ENCODE measurements around the gene ALDH2. TPM values are rescaled to one million over a fixed set of nuclear protein-coding genes. Genes with fewer than 3 reads are reported as not detected.
A peak's percentile ranks its signal among the peaks of the same experiment; 100 is the strongest.

The ALDH2 gene
- total and polyA plus RNA-seq, 7 donors, result 66.6 to 212 (median 135) TPM

GRCh38 chr12:111745211-111745610, 21.5 kb upstream of the ALDH2 start:
- Histone ChIP-seq H3K9me3 (no peaks in the 10 kb centered on the region), H3K27me3 (ENCODE audit: insufficient read depth in 3 of 3, low read length in 2 of 3) (no peaks in the 10 kb centered on the region), H3K4me1 (no peaks in the 10 kb centered on the region), H3K4me3 (no peak overlapping the region), H3K36me3 (ENCODE audit: insufficient read depth in 1 of 2, low read depth in 1 of 2) (peaks cover 2 to 76% of the 10 kb centered on the region in 2 donors), H3K27ac (no peak overlapping the region)
- WGBS, 3 donors, result 90 to 96% (median 92%) methylated on average over 4 of the region's 4 CpGs
- intact Hi-C loops (cut with DNase I), result no loop called here
- no peak for ATAC-seq
- TF ChIP-seq, protein P1, sequence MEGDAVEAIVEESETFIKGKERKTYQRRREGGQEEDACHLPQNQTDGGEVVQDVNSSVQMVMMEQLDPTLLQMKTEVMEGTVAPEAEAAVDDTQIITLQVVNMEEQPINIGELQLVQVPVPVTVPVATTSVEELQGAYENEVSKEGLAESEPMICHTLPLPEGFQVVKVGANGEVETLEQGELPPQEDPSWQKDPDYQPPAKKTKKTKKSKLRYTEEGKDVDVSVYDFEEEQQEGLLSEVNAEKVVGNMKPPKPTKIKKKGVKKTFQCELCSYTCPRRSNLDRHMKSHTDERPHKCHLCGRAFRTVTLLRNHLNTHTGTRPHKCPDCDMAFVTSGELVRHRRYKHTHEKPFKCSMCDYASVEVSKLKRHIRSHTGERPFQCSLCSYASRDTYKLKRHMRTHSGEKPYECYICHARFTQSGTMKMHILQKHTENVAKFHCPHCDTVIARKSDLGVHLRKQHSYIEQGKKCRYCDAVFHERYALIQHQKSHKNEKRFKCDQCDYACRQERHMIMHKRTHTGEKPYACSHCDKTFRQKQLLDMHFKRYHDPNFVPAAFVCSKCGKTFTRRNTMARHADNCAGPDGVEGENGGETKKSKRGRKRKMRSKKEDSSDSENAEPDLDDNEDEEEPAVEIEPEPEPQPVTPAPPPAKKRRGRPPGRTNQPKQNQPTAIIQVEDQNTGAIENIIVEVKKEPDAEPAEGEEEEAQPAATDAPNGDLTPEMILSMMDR (IDR thresholded peaks at IDR 0.05), result no peak
- DNase-seq, result no peak

DNA sequence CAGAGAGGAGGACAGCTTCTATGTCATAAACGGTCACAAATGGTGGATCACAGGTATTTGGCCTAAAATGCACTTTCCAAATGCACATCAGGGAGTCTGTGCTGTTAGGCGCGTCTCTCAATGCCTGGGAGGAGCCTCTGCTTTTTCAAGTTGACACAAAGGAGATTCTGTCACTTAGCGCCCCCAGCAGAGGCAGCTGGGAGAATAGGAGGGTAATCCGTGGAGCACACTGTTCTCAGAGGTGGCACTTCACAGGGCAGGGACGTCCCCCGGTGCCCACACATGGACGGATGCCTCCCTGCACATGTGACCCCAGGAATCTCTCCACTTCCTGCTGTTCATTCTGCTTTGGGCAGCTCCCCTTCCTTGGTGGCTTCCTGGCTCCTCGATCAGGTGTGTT, 19.4 kb upstream of the ALDH2 start:
- Histone ChIP-seq H3K27me3 (ENCODE audit: insufficient read depth in 3 of 3, low read length in 2 of 3) (no peaks in the 10 kb centered on the region), H3K4me1 (no peaks in the 10 kb centered on the region), H3K4me3 (no peak overlapping the region), H3K36me3 (ENCODE audit: insufficient read depth in 1 of 2, low read depth in 1 of 2) (peaks cover 2 to 83% of the 10 kb centered on the region in 2 donors), H3K9me3 (no peaks in the 10 kb centered on the region), H3K27ac (no peak overlapping the region)
- TF ChIP-seq, protein P1 (IDR thresholded peaks at IDR 0.05), result no peak
- ATAC-seq, result no peak
- intact Hi-C loops (cut with DNase I), result no loop called here
- no peak for DNase-seq
- WGBS, 3 donors, result 77 to 88% (median 86%) methylated on average over 9 of the region's 9 CpGs

GRCh38 chr12:111748151-111748672, 18.5 kb upstream of the ALDH2 start:
- intact Hi-C loops (cut with DNase I), result no loop called here
- Histone ChIP-seq H3K4me1 (no peaks in the 10 kb centered on the region), H3K9me3 (no peaks in the 10 kb centered on the region), H3K36me3 (ENCODE audit: insufficient read depth in 1 of 2, low read depth in 1 of 2) (peaks cover 2 to 76% of the 10 kb centered on the region in 2 donors), H3K27ac (no peak overlapping the region), H3K4me3 (no peak overlapping the region), H3K27me3 (ENCODE audit: insufficient read depth in 3 of 3, low read length in 2 of 3) (no peaks in the 10 kb centered on the region)
- 52 to 62% (median 57%) methylated on average over 8 of the region's 8 CpGs for WGBS, 3 donors
- TF ChIP-seq, protein P1 (IDR thresholded peaks at IDR 0.05), result no peak
- no peak for ATAC-seq
- DNase-seq, result peak in 1 of 2 donors; percentile 3

- Histone ChIP-seq H3K4me1 (no peaks in the 10 kb centered on the region), H3K27ac (no peak overlapping the region), H3K4me3 (no peak overlapping the region), H3K27me3 (ENCODE audit: insufficient read depth in 3 of 3, low read length in 2 of 3) (no peaks in the 10 kb centered on the region), H3K9me3 (no peaks in the 10 kb centered on the region), H3K36me3 (ENCODE audit: insufficient read depth in 1 of 2, low read depth in 1 of 2) (peaks cover 2 to 79% of the 10 kb centered on the region in 2 donors)
- DNase-seq (no peak), ATAC-seq (no peak)
- TF ChIP-seq, protein P1 (IDR thresholded peaks at IDR 0.05), result no peak
- intact Hi-C loops (cut with DNase I), result no loop called here
- 80 to 89% (median 86%) methylated on average over 7 of the region's 7 CpGs for whole genome bisulfite sequencing, 3 donors
Measured at GRCh38 chr12:111748867-111749266, 17.9 kb upstream of the ALDH2 start.

GRCh38 chr12:111749391-111749790, 17.3 kb upstream of the ALDH2 start:
- Histone ChIP-seq H3K4me3 (no peak overlapping the region), H3K4me1 (peaks cover 4% of the 10 kb centered on the region), H3K27me3 (ENCODE audit: insufficient read depth in 3 of 3, low read length in 2 of 3) (no peaks in the 10 kb centered on the region), H3K9me3 (no peaks in the 10 kb centered on the region), H3K36me3 (ENCODE audit: insufficient read depth in 1 of 2, low read depth in 1 of 2) (peaks cover 2 to 79% of the 10 kb centered on the region in 2 donors), H3K27ac (no peak overlapping the region)
- intact Hi-C loops (cut with DNase I), result no loop called here
- DNase-seq (no peak), ATAC-seq (no peak)
- 80 to 87% (median 80%) methylated on average over 4 of the region's 4 CpGs for WGBS, 3 donors
- TF ChIP-seq, protein P1 (IDR thresholded peaks at IDR 0.05), result no peak
